Measurements from ENCODE around the gene GSTA4.
A peak's percentile ranks its signal among the peaks of the same experiment; 100 is the strongest.

Gene GSTA4

GRCh38 chr6:53042112-53042511, 47.0 kb upstream of the GSTA4 start:
- Histone ChIP-seq H2BK120ac (ENCODE audit: insufficient read depth, low read length, poor library complexity) (no peak overlapping the region), H3K79me1 (ENCODE audit: low read length) (no peaks in the 10 kb centered on the region), H2AK5ac (ENCODE audit: low read length) (no peak overlapping the region), H4K8ac (ENCODE audit: low read depth, low read length) (no peak overlapping the region), H3K9me3 (ENCODE audit: insufficient read depth, low read depth, low read length) (peaks cover 2% of the 10 kb centered on the region), H3K4me1 (ENCODE audit: control insufficient read depth in 1 of 2, insufficient read depth in 2 of 2, low read length in 2 of 2) (peaks cover 8% of the 10 kb centered on the region in 2 experiments), H3K14ac (ENCODE audit: low read length) (no peak overlapping the region), H3K9ac (ENCODE audit: low read length) (no peak overlapping the region), H3K4ac (ENCODE audit: low read depth, low read length) (no peak overlapping the region), H3K27ac (ENCODE audit: low read depth, low read length) (no peak overlapping the region), H3K18ac (ENCODE audit: low read length) (no peak overlapping the region), H2BK12ac (ENCODE audit: low read length) (no peak overlapping the region), H3K4me3 (ENCODE audit: low read depth, low read length) (no peak overlapping the region), H4K91ac (ENCODE audit: low read depth, low read length) (no peak overlapping the region), H3K23ac (ENCODE audit: low read length) (no peak overlapping the region), H3K79me2 (ENCODE audit: control insufficient read depth, insufficient read depth, low read length, poor library complexity) (no peaks in the 10 kb centered on the region), H2BK5ac (ENCODE audit: low read depth, low read length, poor library complexity) (no peak overlapping the region), H3K36me3 (ENCODE audit: control insufficient read depth in 1 of 2, insufficient read depth in 2 of 2, low read length in 2 of 2) (peaks cover 11 to 25% of the 10 kb centered on the region in 2 experiments), H3K4me2 (ENCODE audit: low read length) (no peak overlapping the region), H2AFZ (ENCODE audit: insufficient read depth, low read length, poor library complexity) (no peak overlapping the region), H3K27me3 (ENCODE audit: insufficient read depth, low read length) (no peaks in the 10 kb centered on the region), H4K12ac (ENCODE audit: low read depth, low read length) (no peak overlapping the region)
- WGBS (ENCODE audit: extremely low coverage, insufficient coverage, insufficient read length): no CpG with 5 or more reads among the region's 4 CpGs
- peak in 1 of 2 donors; percentile 42 for DNase-seq

- no peaks in the 10 kb centered on the region for H3K79me2 ChIP-seq (ENCODE audit: control insufficient read depth, insufficient read depth, low read length, poor library complexity)
- H3K4me3 ChIP-seq (ENCODE audit: low read depth, low read length): no peak overlapping the region
Observed at GRCh38 chr6:53041356-53041755, 46.3 kb upstream of the GSTA4 start.

GRCh38 chr6:53038596-53038995, 43.5 kb upstream of the GSTA4 start:
- no peak for DNase-seq
- Histone ChIP-seq H3K79me1 (ENCODE audit: low read length) (no peaks in the 10 kb centered on the region), H2AFZ (ENCODE audit: insufficient read depth, low read length, poor library complexity) (no peak overlapping the region), H3K14ac (ENCODE audit: low read length) (no peak overlapping the region), H3K4me3 (ENCODE audit: low read depth, low read length) (no peak overlapping the region), H3K9me3 (ENCODE audit: insufficient read depth, low read depth, low read length) (peaks cover 2% of the 10 kb centered on the region), H2BK5ac (ENCODE audit: low read depth, low read length, poor library complexity) (no peak overlapping the region), H3K4me2 (ENCODE audit: low read length) (no peak overlapping the region), H4K8ac (ENCODE audit: low read depth, low read length) (no peak overlapping the region), H3K27me3 (ENCODE audit: insufficient read depth, low read length) (no peaks in the 10 kb centered on the region), H3K79me2 (ENCODE audit: control insufficient read depth, insufficient read depth, low read length, poor library complexity) (no peaks in the 10 kb centered on the region), H4K91ac (ENCODE audit: low read depth, low read length) (no peak overlapping the region), H3K4me1 (ENCODE audit: control insufficient read depth in 1 of 2, insufficient read depth in 2 of 2, low read length in 2 of 2) (peaks cover 3% of the 10 kb centered on the region in 2 experiments), H3K36me3 (ENCODE audit: control insufficient read depth in 1 of 2, insufficient read depth in 2 of 2, low read length in 2 of 2) (peaks cover 14 to 34% of the 10 kb centered on the region in 2 experiments), H3K9ac (ENCODE audit: low read length) (no peak overlapping the region), H3K18ac (ENCODE audit: low read length) (no peak overlapping the region), H3K27ac (ENCODE audit: low read depth, low read length) (no peak overlapping the region), H2BK120ac (ENCODE audit: insufficient read depth, low read length, poor library complexity) (no peak overlapping the region), H3K4ac (ENCODE audit: low read depth, low read length) (no peak overlapping the region), H3K23ac (ENCODE audit: low read length) (no peak overlapping the region), H2AK5ac (ENCODE audit: low read length) (no peak overlapping the region), H4K12ac (ENCODE audit: low read depth, low read length) (no peak overlapping the region), H2BK12ac (ENCODE audit: low read length) (no peak overlapping the region)

More at GRCh38 chr6:53041356-53041755, 46.3 kb upstream of the GSTA4 start:
- H4K8ac ChIP-seq (ENCODE audit: low read depth, low read length): no peak overlapping the region
- H2BK12ac ChIP-seq (ENCODE audit: low read length): no peak overlapping the region
- no peak overlapping the region for H3K27ac ChIP-seq (ENCODE audit: low read depth, low read length)
- peaks cover 8% of the 10 kb centered on the region in 2 experiments for H3K4me1 ChIP-seq (ENCODE audit: control insufficient read depth in 1 of 2, insufficient read depth in 2 of 2, low read length in 2 of 2)
- no peak overlapping the region for H4K12ac ChIP-seq (ENCODE audit: low read depth, low read length)
- WGBS (ENCODE audit: extremely low coverage, insufficient coverage, insufficient read length): no CpG with 5 or more reads among the region's 4 CpGs
- peaks cover 2% of the 10 kb centered on the region for H3K9me3 ChIP-seq (ENCODE audit: insufficient read depth, low read depth, low read length)
- H3K79me1 ChIP-seq (ENCODE audit: low read length): no peaks in the 10 kb centered on the region
- DNase-seq: peak in 1 of 2 donors; percentile 66
- H4K91ac ChIP-seq (ENCODE audit: low read depth, low read length): no peak overlapping the region
- H3K4ac ChIP-seq (ENCODE audit: low read depth, low read length): no peak overlapping the region
- H2BK5ac ChIP-seq (ENCODE audit: low read depth, low read length, poor library complexity): no peak overlapping the region
- peaks cover 11 to 25% of the 10 kb centered on the region in 2 experiments for H3K36me3 ChIP-seq (ENCODE audit: control insufficient read depth in 1 of 2, insufficient read depth in 2 of 2, low read length in 2 of 2)
- H2BK120ac ChIP-seq (ENCODE audit: insufficient read depth, low read length, poor library complexity): no peak overlapping the region
- H3K9ac ChIP-seq (ENCODE audit: low read length): no peak overlapping the region
- no peaks in the 10 kb centered on the region for H3K27me3 ChIP-seq (ENCODE audit: insufficient read depth, low read length)
- no peak overlapping the region for H3K23ac ChIP-seq (ENCODE audit: low read length)
- H2AFZ ChIP-seq (ENCODE audit: insufficient read depth, low read length, poor library complexity): no peak overlapping the region
- H3K4me2 ChIP-seq (ENCODE audit: low read length): no peak overlapping the region
- no peak overlapping the region for H3K18ac ChIP-seq (ENCODE audit: low read length)
- H3K14ac ChIP-seq (ENCODE audit: low read length): no peak overlapping the region
- H2AK5ac ChIP-seq (ENCODE audit: low read length): no peak overlapping the region

GRCh38 chr6:53038141-53038540, 43.1 kb upstream of the GSTA4 start:
- Histone ChIP-seq H2BK120ac (ENCODE audit: insufficient read depth, low read length, poor library complexity) (no peak overlapping the region), H2AK5ac (ENCODE audit: low read length) (no peak overlapping the region), H2BK12ac (ENCODE audit: low read length) (no peak overlapping the region), H3K4me1 (ENCODE audit: control insufficient read depth in 1 of 2, insufficient read depth in 2 of 2, low read length in 2 of 2) (peaks cover 3% of the 10 kb centered on the region in 2 experiments), H3K14ac (ENCODE audit: low read length) (no peak overlapping the region), H3K4me3 (ENCODE audit: low read depth, low read length) (no peak overlapping the region), H3K27ac (ENCODE audit: low read depth, low read length) (no peak overlapping the region), H4K8ac (ENCODE audit: low read depth, low read length) (no peak overlapping the region), H3K79me1 (ENCODE audit: low read length) (no peaks in the 10 kb centered on the region), H4K12ac (ENCODE audit: low read depth, low read length) (no peak overlapping the region), H4K91ac (ENCODE audit: low read depth, low read length) (no peak overlapping the region), H3K23ac (ENCODE audit: low read length) (no peak overlapping the region), H3K4me2 (ENCODE audit: low read length) (no peak overlapping the region), H3K79me2 (ENCODE audit: control insufficient read depth, insufficient read depth, low read length, poor library complexity) (no peaks in the 10 kb centered on the region), H3K9ac (ENCODE audit: low read length) (no peak overlapping the region), H3K36me3 (ENCODE audit: control insufficient read depth in 1 of 2, insufficient read depth in 2 of 2, low read length in 2 of 2) (peaks cover 14 to 34% of the 10 kb centered on the region in 2 experiments), H3K27me3 (ENCODE audit: insufficient read depth, low read length) (no peaks in the 10 kb centered on the region), H3K4ac (ENCODE audit: low read depth, low read length) (no peak overlapping the region), H2BK5ac (ENCODE audit: low read depth, low read length, poor library complexity) (no peak overlapping the region), H3K9me3 (ENCODE audit: insufficient read depth, low read depth, low read length) (peaks cover 2% of the 10 kb centered on the region), H3K18ac (ENCODE audit: low read length) (no peak overlapping the region), H2AFZ (ENCODE audit: insufficient read depth, low read length, poor library complexity) (no peak overlapping the region)
- WGBS (ENCODE audit: extremely low coverage, insufficient coverage, insufficient read length): no CpG with 5 or more reads among the region's 1 CpG
- DNase-seq: no peak
